ENCODE results near the gene OSTN.
"Not testable (repeated sequence)": the region's sequence is repeated elsewhere in the genome, so short reads cannot be mapped to it uniquely, and the experiment has no call there.

OSTN gene

GRCh38 chr3:191240486-191240885 lies 41.4 kb downstream of the OSTN start:
- Histone ChIP-seq H3K27ac (ENCODE audit: insufficient read depth, low read length, poor library complexity, severe bottlenecking) (no peak overlapping the region), H3K4me1 (ENCODE audit: control insufficient read depth, insufficient read depth, low read length, poor library complexity, severe bottlenecking) (no peaks in the 10 kb centered on the region), H3K4me3 (ENCODE audit: insufficient read depth, low read depth, low read length, poor library complexity, severe bottlenecking) (no peak overlapping the region), H3K27me3 (replicated peaks; ENCODE audit: control insufficient read depth, insufficient read depth, low read length, poor library complexity, severe bottlenecking) (no peaks in the 10 kb centered on the region), H3K9me3 (ENCODE audit: control insufficient read depth, low read length) (no peaks in the 10 kb centered on the region), H3K36me3 (ENCODE audit: control insufficient read depth, insufficient read depth, low read length) (no peaks in the 10 kb centered on the region)
- DNase-seq: no peak

DNA sequence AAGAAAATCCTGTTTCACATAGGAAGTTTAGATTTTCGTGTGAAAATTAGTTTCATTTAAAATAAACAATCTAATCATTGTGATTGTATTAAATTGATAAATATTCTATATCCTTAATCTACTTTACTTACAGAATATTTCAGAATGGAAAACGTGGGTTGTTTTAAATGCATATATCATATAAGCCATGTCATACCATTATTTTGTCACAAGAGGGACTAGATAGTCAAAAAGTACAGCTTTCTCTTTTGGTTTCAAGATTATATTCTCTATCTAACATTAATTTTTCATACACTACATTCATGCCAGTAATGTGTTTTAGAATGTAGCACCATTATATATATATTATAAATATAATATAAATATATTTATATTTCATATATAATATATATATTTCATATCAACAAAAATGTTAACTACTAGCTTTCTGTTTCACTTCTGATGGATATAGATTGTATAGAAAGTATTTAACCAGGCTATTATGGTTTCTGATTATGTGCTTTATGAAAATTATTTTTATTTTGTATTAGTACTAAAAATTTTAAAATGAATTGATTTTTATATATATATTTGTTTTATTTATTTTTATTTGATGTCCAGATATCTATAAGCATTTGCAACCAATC lies 45.3 kb downstream of the OSTN start:
- no peaks in the 10 kb centered on the region for H3K36me3 ChIP-seq (ENCODE audit: control insufficient read depth, insufficient read depth, low read length)
- H3K27me3 ChIP-seq (replicated peaks; ENCODE audit: control insufficient read depth, insufficient read depth, low read length, poor library complexity, severe bottlenecking): no peaks in the 10 kb centered on the region
- DNase-seq: no peak
- H3K9me3 ChIP-seq (ENCODE audit: control insufficient read depth, low read length): no peaks in the 10 kb centered on the region
- H3K27ac ChIP-seq (ENCODE audit: insufficient read depth, low read length, poor library complexity, severe bottlenecking): no peak overlapping the region
- H3K4me3 ChIP-seq (ENCODE audit: insufficient read depth, low read depth, low read length, poor library complexity, severe bottlenecking): no peak overlapping the region
- no peaks in the 10 kb centered on the region for H3K4me1 ChIP-seq (ENCODE audit: control insufficient read depth, insufficient read depth, low read length, poor library complexity, severe bottlenecking)

GRCh38 chr3:191246034-191246433 lies 47.0 kb downstream of the OSTN start:
- not testable (repeated sequence) for H3K9me3 ChIP-seq (ENCODE audit: control insufficient read depth, low read length); H3K27me3 ChIP-seq (replicated peaks; ENCODE audit: control insufficient read depth, insufficient read depth, low read length, poor library complexity, severe bottlenecking); H3K27ac ChIP-seq (ENCODE audit: insufficient read depth, low read length, poor library complexity, severe bottlenecking); H3K4me3 ChIP-seq (ENCODE audit: insufficient read depth, low read depth, low read length, poor library complexity, severe bottlenecking); H3K4me1 ChIP-seq (ENCODE audit: control insufficient read depth, insufficient read depth, low read length, poor library complexity, severe bottlenecking); H3K36me3 ChIP-seq (ENCODE audit: control insufficient read depth, insufficient read depth, low read length)
- DNase-seq: peak in 1 of 3 donors; percentile 12

- H3K27me3 ChIP-seq (replicated peaks; ENCODE audit: control insufficient read depth, insufficient read depth, low read length, poor library complexity, severe bottlenecking): no peaks in the 10 kb centered on the region
- H3K4me3 ChIP-seq (ENCODE audit: insufficient read depth, low read depth, low read length, poor library complexity, severe bottlenecking): no peak overlapping the region
- no peaks in the 10 kb centered on the region for H3K36me3 ChIP-seq (ENCODE audit: control insufficient read depth, insufficient read depth, low read length)
- no peaks in the 10 kb centered on the region for H3K9me3 ChIP-seq (ENCODE audit: control insufficient read depth, low read length)
- H3K27ac ChIP-seq (ENCODE audit: insufficient read depth, low read length, poor library complexity, severe bottlenecking): no peak overlapping the region
- no peaks in the 10 kb centered on the region for H3K4me1 ChIP-seq (ENCODE audit: control insufficient read depth, insufficient read depth, low read length, poor library complexity, severe bottlenecking)
- DNase-seq: no peak
These were observed 47.6 kb downstream of the OSTN start for GRCh38 chr3:191246630-191247029.

GRCh38 chr3:191253089-191253799 lies 54.2 kb downstream of the OSTN start:
- Histone ChIP-seq H3K36me3 (ENCODE audit: control insufficient read depth, insufficient read depth, low read length) (no peaks in the 10 kb centered on the region), H3K4me3 (ENCODE audit: insufficient read depth, low read depth, low read length, poor library complexity, severe bottlenecking) (no peak overlapping the region), H3K27ac (ENCODE audit: insufficient read depth, low read length, poor library complexity, severe bottlenecking) (no peak overlapping the region), H3K4me1 (ENCODE audit: control insufficient read depth, insufficient read depth, low read length, poor library complexity, severe bottlenecking) (no peaks in the 10 kb centered on the region), H3K27me3 (replicated peaks; ENCODE audit: control insufficient read depth, insufficient read depth, low read length, poor library complexity, severe bottlenecking) (no peaks in the 10 kb centered on the region), H3K9me3 (ENCODE audit: control insufficient read depth, low read length) (no peaks in the 10 kb centered on the region)
- DNase-seq: no peak

DNA sequence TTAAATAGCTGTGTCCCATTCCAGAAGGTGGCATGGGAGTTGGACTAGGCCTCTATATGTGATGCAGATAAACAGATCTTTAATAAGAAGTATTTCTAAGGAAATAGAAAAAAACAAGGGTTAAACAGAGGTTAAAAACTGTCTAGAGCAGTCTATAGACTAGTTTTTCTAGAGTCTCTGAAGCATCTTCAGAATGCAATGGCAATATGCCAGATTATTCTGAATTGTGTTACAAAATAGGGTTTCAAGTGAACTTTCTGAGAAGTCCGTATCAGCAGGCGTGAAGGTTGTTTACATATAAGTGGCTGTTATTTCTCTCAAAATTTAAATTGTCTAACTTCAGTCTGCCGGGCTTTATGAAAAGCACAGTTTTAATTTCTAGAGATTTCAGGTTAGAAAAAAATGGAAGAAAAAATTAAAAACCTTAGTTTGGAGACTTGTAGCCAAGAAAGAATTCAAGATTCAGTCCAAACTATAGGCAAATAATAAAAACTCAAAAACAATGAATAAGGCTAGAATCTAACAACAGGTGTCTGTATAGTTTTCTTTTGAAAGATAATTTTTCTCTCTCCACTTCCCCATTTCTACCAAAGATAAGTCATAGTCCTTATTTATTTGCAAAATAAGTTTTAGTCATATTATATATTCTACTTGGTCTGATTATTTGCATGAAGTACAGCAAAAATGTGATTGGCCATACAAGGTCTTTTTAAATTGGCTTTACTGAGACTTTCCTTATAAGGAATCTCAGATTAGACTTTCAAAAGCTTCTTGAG lies 55.2 kb downstream of the OSTN start:
- no peak overlapping the region for H3K4me3 ChIP-seq (ENCODE audit: insufficient read depth, low read depth, low read length, poor library complexity, severe bottlenecking)
- no peaks in the 10 kb centered on the region for H3K9me3 ChIP-seq (ENCODE audit: control insufficient read depth, low read length)
- H3K27ac ChIP-seq (ENCODE audit: insufficient read depth, low read length, poor library complexity, severe bottlenecking): no peak overlapping the region
- H3K36me3 ChIP-seq (ENCODE audit: control insufficient read depth, insufficient read depth, low read length): no peaks in the 10 kb centered on the region
- DNase-seq: no peak
- no peaks in the 10 kb centered on the region for H3K4me1 ChIP-seq (ENCODE audit: control insufficient read depth, insufficient read depth, low read length, poor library complexity, severe bottlenecking)
- no peaks in the 10 kb centered on the region for H3K27me3 ChIP-seq (replicated peaks; ENCODE audit: control insufficient read depth, insufficient read depth, low read length, poor library complexity, severe bottlenecking)

- no peaks in the 10 kb centered on the region for H3K27me3 ChIP-seq (replicated peaks; ENCODE audit: control insufficient read depth, insufficient read depth, low read length, poor library complexity, severe bottlenecking)
- H3K27ac ChIP-seq (ENCODE audit: insufficient read depth, low read length, poor library complexity, severe bottlenecking): no peak overlapping the region
- H3K4me3 ChIP-seq (ENCODE audit: insufficient read depth, low read depth, low read length, poor library complexity, severe bottlenecking): no peak overlapping the region
- H3K4me1 ChIP-seq (ENCODE audit: control insufficient read depth, insufficient read depth, low read length, poor library complexity, severe bottlenecking): no peaks in the 10 kb centered on the region
- no peaks in the 10 kb centered on the region for H3K36me3 ChIP-seq (ENCODE audit: control insufficient read depth, insufficient read depth, low read length)
- no peaks in the 10 kb centered on the region for H3K9me3 ChIP-seq (ENCODE audit: control insufficient read depth, low read length)
- no peak for DNase-seq
These were observed 56.1 kb downstream of the OSTN start for GRCh38 chr3:191255156-191255555.

DNA sequence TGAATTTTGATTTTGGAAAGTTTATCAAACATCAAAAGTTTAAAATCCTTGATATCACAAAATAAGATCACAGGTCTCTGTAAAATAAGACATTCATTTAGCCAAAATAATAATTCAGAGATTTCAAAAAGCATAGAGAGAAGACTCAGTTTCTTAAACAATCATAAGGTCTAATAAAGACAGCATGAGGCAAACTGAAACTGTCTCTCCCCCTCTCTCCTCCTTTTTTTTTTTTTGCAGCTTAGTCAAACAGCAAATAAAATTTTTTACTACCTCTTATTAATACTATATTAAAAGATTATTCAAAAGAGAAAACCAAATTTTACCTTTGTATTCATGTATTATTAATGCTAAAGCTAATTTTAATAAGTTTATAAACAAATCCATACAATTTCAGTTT lies 57.4 kb downstream of the OSTN start:
- Histone ChIP-seq H3K4me1 (ENCODE audit: control insufficient read depth, insufficient read depth, low read length, poor library complexity, severe bottlenecking) (no peaks in the 10 kb centered on the region), H3K27ac (ENCODE audit: insufficient read depth, low read length, poor library complexity, severe bottlenecking) (no peak overlapping the region), H3K9me3 (ENCODE audit: control insufficient read depth, low read length) (no peaks in the 10 kb centered on the region), H3K36me3 (ENCODE audit: control insufficient read depth, insufficient read depth, low read length) (no peaks in the 10 kb centered on the region), H3K27me3 (replicated peaks; ENCODE audit: control insufficient read depth, insufficient read depth, low read length, poor library complexity, severe bottlenecking) (no peaks in the 10 kb centered on the region), H3K4me3 (ENCODE audit: insufficient read depth, low read depth, low read length, poor library complexity, severe bottlenecking) (no peak overlapping the region)
- no peak for DNase-seq

- Histone ChIP-seq H3K4me3 (ENCODE audit: insufficient read depth, low read depth, low read length, poor library complexity, severe bottlenecking) (no peak overlapping the region), H3K27me3 (replicated peaks; ENCODE audit: control insufficient read depth, insufficient read depth, low read length, poor library complexity, severe bottlenecking) (no peaks in the 10 kb centered on the region), H3K9me3 (ENCODE audit: control insufficient read depth, low read length) (no peaks in the 10 kb centered on the region), H3K36me3 (ENCODE audit: control insufficient read depth, insufficient read depth, low read length) (no peaks in the 10 kb centered on the region), H3K27ac (ENCODE audit: insufficient read depth, low read length, poor library complexity, severe bottlenecking) (no peak overlapping the region), H3K4me1 (ENCODE audit: control insufficient read depth, insufficient read depth, low read length, poor library complexity, severe bottlenecking) (no peaks in the 10 kb centered on the region)
- DNase-seq: no peak
These were observed 58.2 kb downstream of the OSTN start for GRCh38 chr3:191257286-191257685.

GRCh38 chr3:191259486-191259885 lies 60.4 kb downstream of the OSTN start:
- Histone ChIP-seq H3K4me1 (ENCODE audit: control insufficient read depth, insufficient read depth, low read length, poor library complexity, severe bottlenecking) (no peaks in the 10 kb centered on the region), H3K27me3 (replicated peaks; ENCODE audit: control insufficient read depth, insufficient read depth, low read length, poor library complexity, severe bottlenecking) (no peaks in the 10 kb centered on the region), H3K9me3 (ENCODE audit: control insufficient read depth, low read length) (no peaks in the 10 kb centered on the region), H3K36me3 (ENCODE audit: control insufficient read depth, insufficient read depth, low read length) (no peaks in the 10 kb centered on the region), H3K4me3 (ENCODE audit: insufficient read depth, low read depth, low read length, poor library complexity, severe bottlenecking) (no peak overlapping the region), H3K27ac (ENCODE audit: insufficient read depth, low read length, poor library complexity, severe bottlenecking) (no peak overlapping the region)
- DNase-seq: no peak
